HT1080 (cell line): Measurements from ENCODE around the gene NPPB. TPM values are rescaled to one million over a fixed set of nuclear protein-coding genes. Genes with fewer than 3 reads are reported as not detected.
"Not testable (repeated sequence)": the region's sequence is repeated elsewhere in the genome, so short reads cannot be mapped to it uniquely, and the experiment has no call there.

Source experiments
- DNase-seq: peaks from one replicate; pipeline ENCODE4 v3.0.0-alpha.2; 2015; ENCODE audit warnings: low read depth
- polyA plus RNA-seq, 2 experiments: library from polyadenylated mRNA; depleted of rRNA; stranded (reverse); fragments of >200 nt; gene quantifications; 2 replicates each; pipeline ENCODE4 v1.2.3, GENCODE V29; 2015
- total RNA-seq: library from RNA; depleted of rRNA; stranded (reverse); fragments of >200 nt; shearing (Covaris generic); gene quantifications from 2 replicates; pipeline ENCODE4 v1.2.3, GENCODE V29; 2014; rRNA removed

The NPPB gene
- total RNA-seq = not detected in 2 replicates
- polyA plus RNA-seq (2015; cell fraction: cytosol; rRNA removed) = not detected in 2 replicates
- not detected in 2 replicates for polyA plus RNA-seq (2015; cell fraction: nucleus; rRNA removed)

- no peak for DNase-seq
These were observed at the start of gene NPPB for GRCh38 chr1:11858613-11858967. TSS of gene NPPB (minus strand) at chr1:11858945. CDS start at chr1:11858833, 112 bp downstream.

- DNase-seq = peak; percentile 99
These were observed 49.4 kb upstream of the NPPB start for GRCh38 chr1:11908095-11908675.

- peak; percentile 95 for DNase-seq
These were observed 48.7 kb upstream of the NPPB start for GRCh38 chr1:11907275-11908094.

GRCh38 chr1:11906870-11907269, 48.1 kb upstream of the NPPB start:
- DNase-seq = no peak

- DNase-seq = no peak
These were observed 46.2 kb upstream of the NPPB start for GRCh38 chr1:11904978-11905377.

GRCh38 chr1:11904156-11904555, 45.4 kb upstream of the NPPB start:
- not testable (repeated sequence) for DNase-seq

GRCh38 chr1:11903210-11903609, 44.5 kb upstream of the NPPB start:
- no peak for DNase-seq

- peak; percentile 70 for DNase-seq
These were observed 42.7 kb upstream of the NPPB start for GRCh38 chr1:11901446-11901845.

GRCh38 chr1:11898831-11899467, 40.2 kb upstream of the NPPB start:
- DNase-seq = no peak

GRCh38 chr1:11898086-11898785, 39.5 kb upstream of the NPPB start:
- no peak for DNase-seq

GRCh38 chr1:11894501-11894900, 35.8 kb upstream of the NPPB start:
- DNase-seq = not testable (repeated sequence)

GRCh38 chr1:11893907-11894251, 35.1 kb upstream of the NPPB start:
- DNase-seq = peak; percentile 34

- no peak for DNase-seq
These were observed 32.9 kb upstream of the NPPB start for GRCh38 chr1:11891433-11892186.

GRCh38 chr1:11888877-11889208, 30.1 kb upstream of the NPPB start:
- DNase-seq = no peak

GRCh38 chr1:11888206-11888876, 29.6 kb upstream of the NPPB start:
- no peak for DNase-seq

GRCh38 chr1:11887666-11888007, 28.9 kb upstream of the NPPB start:
- no peak for DNase-seq

- no peak for DNase-seq
These were observed 28.4 kb upstream of the NPPB start for GRCh38 chr1:11886986-11887665.

GRCh38 chr1:11885916-11886315, 27.2 kb upstream of the NPPB start:
- DNase-seq = no peak

GRCh38 chr1:11882814-11883538, 24.2 kb upstream of the NPPB start:
- DNase-seq = no peak
